Measurements from ENCODE around the gene ARHGEF9. TPM values are rescaled to one million over a fixed set of nuclear protein-coding genes. Genes with fewer than 3 reads are reported as not detected.
"Not testable (repeated sequence)": the region's sequence is repeated elsewhere in the genome, so short reads cannot be mapped to it uniquely, and the experiment has no call there.

ARHGEF9 gene
- polyA plus RNA-seq, 1 donor from 2014 or later = 71.9 TPM

DNA sequence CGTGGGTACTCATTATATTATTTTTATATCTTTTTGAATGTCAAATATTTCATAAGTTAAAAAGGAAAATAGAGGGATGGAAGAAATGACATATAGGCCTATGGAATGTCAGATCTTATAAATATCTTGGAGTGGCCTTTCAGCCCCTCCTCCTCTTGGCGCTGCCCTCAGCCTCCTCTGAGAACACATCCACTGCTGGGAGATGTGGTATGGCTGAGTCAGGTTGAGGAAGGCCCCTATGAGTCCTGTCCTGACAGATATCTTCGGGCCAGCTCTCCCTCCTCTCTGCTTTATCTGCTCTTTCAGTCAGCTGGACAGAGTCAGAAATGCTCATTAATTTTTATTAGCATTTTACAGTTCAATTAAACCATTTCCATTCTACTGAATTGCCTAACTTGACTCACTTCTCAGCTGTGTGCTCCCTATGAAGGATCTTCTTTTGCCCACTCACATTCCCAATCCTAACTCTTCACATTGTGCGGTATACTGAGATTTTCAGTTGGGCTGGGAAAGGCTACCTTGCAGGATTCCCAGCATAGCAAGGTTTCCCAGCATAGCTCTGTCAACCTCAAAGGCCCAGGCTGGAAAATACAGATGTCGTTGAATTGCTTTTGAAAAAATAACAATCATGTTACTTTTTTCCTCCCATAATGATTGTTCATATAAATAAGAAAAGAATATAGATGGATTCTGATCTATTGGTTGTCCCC is 128.0 kb downstream of the ARHGEF9 start:
- Histone ChIP-seq H3K27me3 (ENCODE audit: insufficient read depth, low read depth, low read length) (no peaks in the 10 kb centered on the region), H3K36me3 (ENCODE audit: insufficient read depth, low read length) (no peaks in the 10 kb centered on the region), H3K4me3 (ENCODE audit: low read length) (no peak overlapping the region), H3K4me2 (ENCODE audit: low read length) (no peak overlapping the region), H3K9me3 (ENCODE audit: low read length) (no peaks in the 10 kb centered on the region), H3K9ac (ENCODE audit: low read length) (no peak overlapping the region), H4K20me1 (ENCODE audit: insufficient read depth) (no peaks in the 10 kb centered on the region), H3K79me2 (replicated peaks; ENCODE audit: insufficient read depth, low read length) (no peaks in the 10 kb centered on the region), H3F3A (ENCODE audit: insufficient read depth, low read length, poor library complexity, severe bottlenecking) (no peaks in the 10 kb centered on the region), H3K27ac (ENCODE audit: low read length) (no peak overlapping the region), H3K9me2 (ENCODE audit: insufficient read depth, low read length) (no peaks in the 10 kb centered on the region), H2AFZ (ENCODE audit: low read depth, low read length) (no peak overlapping the region)
- TF ChIP-seq EZH2 (IDR thresholded peaks at IDR 0.05; ENCODE audit: borderline replicate concordance, insufficient read depth, low read length, poor library complexity, severe bottlenecking) = no peak
- TF ChIP-seq MXI1 (conservative IDR thresholded peaks at IDR 0.05; ENCODE audit: poor library complexity, severe bottlenecking) = no peak
- no peak for TF ChIP-seq SMC3 (conservative IDR thresholded peaks at IDR 0.05; ENCODE audit: poor library complexity)

DNA sequence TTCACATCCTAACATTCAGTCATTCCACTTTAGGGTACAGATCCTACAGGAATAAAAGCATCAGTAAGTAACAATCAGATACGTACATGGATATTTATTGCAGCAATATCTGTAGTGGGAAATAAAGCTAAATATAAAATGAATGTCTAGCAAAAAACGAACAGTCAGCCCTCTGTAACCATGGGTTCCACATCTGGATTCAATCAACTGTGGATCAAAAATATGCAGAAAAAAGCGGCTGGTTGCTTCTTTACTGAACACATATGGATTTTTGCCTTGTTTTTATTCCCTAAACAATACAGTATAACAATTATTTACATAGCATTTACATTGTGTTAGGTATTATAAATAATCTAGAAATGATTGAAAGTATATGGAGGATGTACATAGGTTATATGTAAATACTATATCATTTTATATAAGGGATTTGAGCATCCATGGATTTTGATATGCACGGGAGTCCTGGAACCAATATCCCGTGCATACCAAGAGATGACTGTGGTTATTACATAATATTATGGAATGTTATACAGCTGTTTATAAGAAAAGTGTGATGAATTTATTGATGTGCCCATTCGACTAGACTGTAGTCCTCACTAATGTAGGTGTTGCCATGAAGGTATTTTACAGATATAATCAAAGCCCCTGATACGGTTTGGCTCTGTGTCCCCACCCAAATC is 132.8 kb downstream of the ARHGEF9 start:
- Histone ChIP-seq H3K9me3 (ENCODE audit: low read length) (no peaks in the 10 kb centered on the region), H3K9ac (ENCODE audit: low read length) (no peak overlapping the region), H2AFZ (ENCODE audit: low read depth, low read length) (no peak overlapping the region), H3K9me2 (ENCODE audit: insufficient read depth, low read length) (no peaks in the 10 kb centered on the region), H3K36me3 (ENCODE audit: insufficient read depth, low read length) (no peaks in the 10 kb centered on the region), H3K4me3 (ENCODE audit: low read length) (no peak overlapping the region), H4K20me1 (ENCODE audit: insufficient read depth) (no peaks in the 10 kb centered on the region), H3K79me2 (replicated peaks; ENCODE audit: insufficient read depth, low read length) (no peaks in the 10 kb centered on the region), H3K4me2 (ENCODE audit: low read length) (no peak overlapping the region), H3F3A (ENCODE audit: insufficient read depth, low read length, poor library complexity, severe bottlenecking) (no peaks in the 10 kb centered on the region), H3K27me3 (ENCODE audit: insufficient read depth, low read depth, low read length) (no peaks in the 10 kb centered on the region), H3K27ac (ENCODE audit: low read length) (no peak overlapping the region)
- TF ChIP-seq, protein P1, sequence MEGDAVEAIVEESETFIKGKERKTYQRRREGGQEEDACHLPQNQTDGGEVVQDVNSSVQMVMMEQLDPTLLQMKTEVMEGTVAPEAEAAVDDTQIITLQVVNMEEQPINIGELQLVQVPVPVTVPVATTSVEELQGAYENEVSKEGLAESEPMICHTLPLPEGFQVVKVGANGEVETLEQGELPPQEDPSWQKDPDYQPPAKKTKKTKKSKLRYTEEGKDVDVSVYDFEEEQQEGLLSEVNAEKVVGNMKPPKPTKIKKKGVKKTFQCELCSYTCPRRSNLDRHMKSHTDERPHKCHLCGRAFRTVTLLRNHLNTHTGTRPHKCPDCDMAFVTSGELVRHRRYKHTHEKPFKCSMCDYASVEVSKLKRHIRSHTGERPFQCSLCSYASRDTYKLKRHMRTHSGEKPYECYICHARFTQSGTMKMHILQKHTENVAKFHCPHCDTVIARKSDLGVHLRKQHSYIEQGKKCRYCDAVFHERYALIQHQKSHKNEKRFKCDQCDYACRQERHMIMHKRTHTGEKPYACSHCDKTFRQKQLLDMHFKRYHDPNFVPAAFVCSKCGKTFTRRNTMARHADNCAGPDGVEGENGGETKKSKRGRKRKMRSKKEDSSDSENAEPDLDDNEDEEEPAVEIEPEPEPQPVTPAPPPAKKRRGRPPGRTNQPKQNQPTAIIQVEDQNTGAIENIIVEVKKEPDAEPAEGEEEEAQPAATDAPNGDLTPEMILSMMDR (IDR thresholded peaks at IDR 0.05; ENCODE audit: poor library complexity, severe bottlenecking) = no peak
- TF ChIP-seq RAD21 (conservative IDR thresholded peaks at IDR 0.05) (no peak), EZH2 (IDR thresholded peaks at IDR 0.05; ENCODE audit: borderline replicate concordance, insufficient read depth, low read length, poor library complexity, severe bottlenecking) (no peak), MXI1 (conservative IDR thresholded peaks at IDR 0.05; ENCODE audit: poor library complexity, severe bottlenecking) (no peak), TAF1 (IDR thresholded peaks at IDR 0.05; ENCODE audit: low read depth) (no peak), EP300 (conservative IDR thresholded peaks at IDR 0.05; ENCODE audit: poor library complexity, severe bottlenecking) (no peak), POLR2AphosphoS5 (IDR thresholded peaks at IDR 0.05) (no peak), SMC3 (conservative IDR thresholded peaks at IDR 0.05; ENCODE audit: poor library complexity) (no peak)
- TF ChIP-seq, protein P2, sequence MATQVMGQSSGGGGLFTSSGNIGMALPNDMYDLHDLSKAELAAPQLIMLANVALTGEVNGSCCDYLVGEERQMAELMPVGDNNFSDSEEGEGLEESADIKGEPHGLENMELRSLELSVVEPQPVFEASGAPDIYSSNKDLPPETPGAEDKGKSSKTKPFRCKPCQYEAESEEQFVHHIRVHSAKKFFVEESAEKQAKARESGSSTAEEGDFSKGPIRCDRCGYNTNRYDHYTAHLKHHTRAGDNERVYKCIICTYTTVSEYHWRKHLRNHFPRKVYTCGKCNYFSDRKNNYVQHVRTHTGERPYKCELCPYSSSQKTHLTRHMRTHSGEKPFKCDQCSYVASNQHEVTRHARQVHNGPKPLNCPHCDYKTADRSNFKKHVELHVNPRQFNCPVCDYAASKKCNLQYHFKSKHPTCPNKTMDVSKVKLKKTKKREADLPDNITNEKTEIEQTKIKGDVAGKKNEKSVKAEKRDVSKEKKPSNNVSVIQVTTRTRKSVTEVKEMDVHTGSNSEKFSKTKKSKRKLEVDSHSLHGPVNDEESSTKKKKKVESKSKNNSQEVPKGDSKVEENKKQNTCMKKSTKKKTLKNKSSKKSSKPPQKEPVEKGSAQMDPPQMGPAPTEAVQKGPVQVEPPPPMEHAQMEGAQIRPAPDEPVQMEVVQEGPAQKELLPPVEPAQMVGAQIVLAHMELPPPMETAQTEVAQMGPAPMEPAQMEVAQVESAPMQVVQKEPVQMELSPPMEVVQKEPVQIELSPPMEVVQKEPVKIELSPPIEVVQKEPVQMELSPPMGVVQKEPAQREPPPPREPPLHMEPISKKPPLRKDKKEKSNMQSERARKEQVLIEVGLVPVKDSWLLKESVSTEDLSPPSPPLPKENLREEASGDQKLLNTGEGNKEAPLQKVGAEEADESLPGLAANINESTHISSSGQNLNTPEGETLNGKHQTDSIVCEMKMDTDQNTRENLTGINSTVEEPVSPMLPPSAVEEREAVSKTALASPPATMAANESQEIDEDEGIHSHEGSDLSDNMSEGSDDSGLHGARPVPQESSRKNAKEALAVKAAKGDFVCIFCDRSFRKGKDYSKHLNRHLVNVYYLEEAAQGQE (IDR thresholded peaks at IDR 0.05; ENCODE audit: borderline replicate concordance) = no peak

DNA sequence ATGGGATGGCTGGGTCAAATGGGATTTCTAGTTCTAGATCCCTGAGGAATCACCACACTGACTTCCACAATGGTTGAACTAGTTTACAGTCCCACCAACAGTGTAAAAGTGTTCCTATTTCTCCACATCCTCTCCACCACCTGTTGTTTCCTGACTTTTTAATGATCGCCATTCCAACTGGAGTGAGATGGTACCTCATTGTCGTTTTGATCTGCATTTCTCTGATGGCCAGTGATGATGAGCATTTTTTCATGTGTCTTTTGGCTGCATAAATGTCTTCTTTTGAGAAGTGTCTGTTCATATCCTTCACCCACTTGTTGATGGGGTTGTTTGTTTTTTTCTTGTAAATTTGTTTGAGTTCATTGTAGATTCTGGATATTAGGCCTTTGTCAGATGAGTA is 139.3 kb downstream of the ARHGEF9 start:
- not testable (repeated sequence) for H4K20me1 ChIP-seq (ENCODE audit: insufficient read depth); H3K4me2 ChIP-seq (ENCODE audit: low read length); H3F3A ChIP-seq (ENCODE audit: insufficient read depth, low read length, poor library complexity, severe bottlenecking); H3K27me3 ChIP-seq (ENCODE audit: insufficient read depth, low read depth, low read length); H2AFZ ChIP-seq (ENCODE audit: low read depth, low read length); H3K4me3 ChIP-seq (ENCODE audit: low read length); H3K9me2 ChIP-seq (ENCODE audit: insufficient read depth, low read length); H3K9me3 ChIP-seq (ENCODE audit: low read length); H3K9ac ChIP-seq (ENCODE audit: low read length); H3K36me3 ChIP-seq (ENCODE audit: insufficient read depth, low read length); H3K79me2 ChIP-seq (replicated peaks; ENCODE audit: insufficient read depth, low read length); H3K27ac ChIP-seq (ENCODE audit: low read length)

Data from neural cell (in vitro differentiated cells).